Astrocyte of the cerebellum (primary cell): ENCODE results near the gene DDX4.
"Not testable (repeated sequence)": the region's sequence is repeated elsewhere in the genome, so short reads cannot be mapped to it uniquely, and the experiment has no call there.

Experiments
- DNase-seq: peaks from one replicate; pipeline ENCODE4 v3.0.0-alpha.2; 2011; ENCODE audit warnings: low read depth
- H3K4me3 ChIP-seq: 2 replicates; pipeline ENCODE4 v1.5.1; 2011; ENCODE audit warnings: mild to moderate bottlenecking, low read depth, low read length, moderate library complexity
- CTCF ChIP-seq: IDR thresholded peaks from 2 replicates; pipeline ENCODE4 v1.5.1; 2012; ENCODE audit warnings: low read length, low read depth, moderate library complexity, mild to moderate bottlenecking; ENCODE audit errors: missing control alignments
- in situ Hi-C: cut with HindIII; loops from 2 replicates; pipeline ENCODE4 v1.10.0; 2017; ENCODE audit warnings: low sequenced_read_pairs

Gene DDX4

GRCh38 chr5:55750063-55750462, 12.2 kb downstream of the DDX4 start:
- TF ChIP-seq CTCF = no peak

GRCh38 chr5:55750499-55750898, 12.6 kb downstream of the DDX4 start:
- no peak overlapping the region for H3K4me3 ChIP-seq
- no peak for TF ChIP-seq CTCF
- in situ Hi-C loops = no loop called here

More at GRCh38 chr5:55750063-55750462, 12.2 kb downstream of the DDX4 start:
- H3K4me3 ChIP-seq = no peak overlapping the region
- DNase-seq = no peak
- in situ Hi-C loops = no loop called here

GRCh38 chr5:55758231-55758630, 20.4 kb downstream of the DDX4 start:
- no peak for TF ChIP-seq CTCF
- no peak for DNase-seq
- no peak overlapping the region for H3K4me3 ChIP-seq
- in situ Hi-C loops = no loop called here

More at GRCh38 chr5:55750499-55750898, 12.6 kb downstream of the DDX4 start:
- no peak for DNase-seq

GRCh38 chr5:55758714-55759113, 20.9 kb downstream of the DDX4 start:
- in situ Hi-C loops = no loop called here
- no peak for DNase-seq
- H3K4me3 ChIP-seq = no peak overlapping the region
- no peak for TF ChIP-seq CTCF

- DNase-seq, in situ Hi-C loops, H3K4me3 ChIP-seq: not testable (repeated sequence)
These were observed 23.9 kb downstream of the DDX4 start for GRCh38 chr5:55761721-55762120.

- TF ChIP-seq CTCF = no peak
- in situ Hi-C loops = no loop called here
- no peak overlapping the region for H3K4me3 ChIP-seq
- no peak for DNase-seq
These were observed 26.0 kb downstream of the DDX4 start for GRCh38 chr5:55763746-55764420.

- in situ Hi-C loops = no loop called here
- H3K4me3 ChIP-seq = no peak overlapping the region
- no peak for TF ChIP-seq CTCF
- DNase-seq = no peak
These were observed 30.4 kb downstream of the DDX4 start for GRCh38 chr5:55768279-55768678.
